ENCODE results near the gene TYSND1. TPM values are rescaled to one million over a fixed set of nuclear protein-coding genes. Genes with fewer than 3 reads are reported as not detected.
A peak's percentile ranks its signal among the peaks of the same experiment; 100 is the strongest.

Gene TYSND1
- total and polyA plus RNA-seq, 2 of the 13 experiments (the other 11 are each of a cell fraction or from before 2014, with no cell fraction given): 3.3 to 8.9 TPM

DNA sequence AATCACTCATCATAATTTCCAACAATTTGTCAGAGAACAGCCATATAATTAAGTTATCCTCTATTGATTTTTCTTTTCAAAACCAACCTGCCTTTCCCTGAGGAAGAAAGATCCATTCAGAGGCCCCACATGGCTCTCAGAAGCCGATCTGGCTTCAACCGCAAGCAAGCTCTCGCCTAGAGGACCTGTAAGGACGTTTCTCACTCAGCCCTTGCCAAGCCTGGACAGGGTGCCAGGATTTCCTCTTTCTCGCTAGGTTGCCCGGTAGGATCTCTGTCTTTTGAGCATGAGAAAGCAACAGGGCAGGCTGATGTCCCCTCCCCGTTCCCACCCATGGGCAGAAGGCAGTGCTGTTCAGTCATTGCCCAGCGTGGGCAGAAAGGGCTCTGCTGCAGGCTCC lies 26.9 kb downstream of the TYSND1 start (continued):
- TF ChIP-seq, protein P1, sequence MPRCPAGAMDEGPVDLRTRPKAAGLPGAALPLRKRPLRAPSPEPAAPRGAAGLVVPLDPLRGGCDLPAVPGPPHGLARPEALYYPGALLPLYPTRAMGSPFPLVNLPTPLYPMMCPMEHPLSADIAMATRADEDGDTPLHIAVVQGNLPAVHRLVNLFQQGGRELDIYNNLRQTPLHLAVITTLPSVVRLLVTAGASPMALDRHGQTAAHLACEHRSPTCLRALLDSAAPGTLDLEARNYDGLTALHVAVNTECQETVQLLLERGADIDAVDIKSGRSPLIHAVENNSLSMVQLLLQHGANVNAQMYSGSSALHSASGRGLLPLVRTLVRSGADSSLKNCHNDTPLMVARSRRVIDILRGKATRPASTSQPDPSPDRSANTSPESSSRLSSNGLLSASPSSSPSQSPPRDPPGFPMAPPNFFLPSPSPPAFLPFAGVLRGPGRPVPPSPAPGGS (CRISPR knock-in tag; IDR thresholded peaks at IDR 0.05): no peak
- TF ChIP-seq HOXA5 (CRISPR knock-in tag; IDR thresholded peaks at IDR 0.05) (no peak), RAD21 (CRISPR knock-in tag; IDR thresholded peaks at IDR 0.05) (no peak)

DNA sequence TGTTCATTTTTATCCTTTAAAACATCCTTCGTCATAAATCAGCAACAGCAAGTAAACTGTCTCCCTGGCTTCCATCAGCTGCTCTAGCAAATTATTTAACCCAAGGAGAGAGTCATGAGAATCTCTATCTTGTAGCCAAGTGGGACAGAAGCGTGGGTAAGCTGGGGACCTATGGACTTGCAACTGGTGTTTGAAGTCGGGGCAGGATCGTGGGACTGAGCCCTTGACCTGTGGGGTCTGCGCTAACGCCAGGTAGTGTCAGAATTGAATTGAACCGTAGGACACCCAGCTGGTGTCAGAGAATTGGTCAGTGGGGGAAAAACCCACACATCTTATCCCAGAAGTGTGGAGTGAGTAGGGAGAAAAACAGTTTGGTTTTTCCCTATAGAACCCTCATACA lies 27.3 kb downstream of the TYSND1 start:
- TF ChIP-seq ZNF772 (CRISPR knock-in tag; IDR thresholded peaks at IDR 0.05) (no peak), ISX (CRISPR knock-in tag; conservative IDR thresholded peaks at IDR 0.05) (no peak), POLR2G (IDR thresholded peaks at IDR 0.05; ENCODE audit: low read depth, low read length) (peak; percentile 26; the same call in 1 of the 2 replicates)
- Histone ChIP-seq H3K4me2 (ENCODE audit: low read depth, low read length) (no peak overlapping the region), H4K20me1 (ENCODE audit: insufficient read depth, low read length) (no peaks in the 10 kb centered on the region), H3K79me2 (ENCODE audit: insufficient read depth, low read length) (no peaks in the 10 kb centered on the region), H3K4me1 (ENCODE audit: insufficient read depth, low read length) (no peaks in the 10 kb centered on the region), H2AFZ (ENCODE audit: low read length) (no peak overlapping the region), H3K36me3 (replicated peaks in 1 of 2; ENCODE audit: control insufficient read depth in 1 of 2, insufficient read depth in 2 of 2, low read length in 2 of 2) (peaks cover 28 to 79% of the 10 kb centered on the region in 2 experiments), H3K4me3 (replicated peaks in 1 of 3; ENCODE audit: insufficient read depth in 1 of 3, low read depth in 2 of 3, low read length in 3 of 3) (no peak overlapping the region), H3K9ac (ENCODE audit: insufficient read depth, low read depth, low read length) (no peak overlapping the region), H3K27me3 (ENCODE audit: control insufficient read depth in 1 of 2, insufficient read depth in 2 of 2, low read length in 2 of 2) (no peaks in the 10 kb centered on the region), H3K27ac (ENCODE audit: extremely low read length, insufficient read depth, low read length) (no peak overlapping the region), H3K9me3 (ENCODE audit: low read length) (no peaks in the 10 kb centered on the region)
- in situ Hi-C loops (cut with HindIII; ENCODE audit: extremely low pct_ligation_motif_present, low pct_unique_long_range_greater_than_20kb) (no loop called here), intact Hi-C loops (cut with micrococcal nuclease; ENCODE audit: unreplicated experiment) (no loop called here)
- TSS peak; percentile 4 for BruUV-seq (replicated peaks)
- 96% methylated on average over 7 of the region's 7 CpGs for WGBS (ENCODE audit: low lambda C conversion rate)
- ChIA-PET CTCF (ENCODE audit: low intra/inter-chr PET ratio, low total read pairs) (no interaction called here), POLR2A (interaction anchor here (1.6 to 2.0 kb wide), 2 partner anchors 12 to 27 kb away, joined by 9 read pairs; partner anchors contain the start of gene TYSND1)
- DNase-seq (ENCODE audit: low spot score) (no peak), FAIRE-seq (no peak), ATAC-seq (no peak)

DNA sequence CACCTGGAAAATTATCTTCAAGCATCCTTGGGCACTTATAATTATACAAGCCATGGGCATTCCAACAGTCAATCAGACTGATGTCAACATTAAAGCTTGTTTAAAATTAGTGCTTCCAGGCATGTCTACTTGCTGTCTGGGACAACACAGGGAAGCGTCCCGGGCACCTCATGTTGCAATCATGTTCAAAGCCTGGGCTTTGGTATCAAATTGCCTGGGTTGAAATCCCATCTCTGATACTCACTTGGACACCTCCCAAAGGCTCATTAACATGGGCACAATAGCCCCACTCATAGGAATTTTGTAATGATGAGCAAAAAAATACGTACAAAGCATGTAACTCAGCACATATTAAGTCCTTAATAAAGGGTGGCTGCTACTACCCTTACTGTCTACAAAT lies 28.3 kb downstream of the TYSND1 start:
- peaks cover 29 to 81% of the 10 kb centered on the region in 2 experiments for H3K36me3 ChIP-seq (replicated peaks in 1 of 2; ENCODE audit: control insufficient read depth in 1 of 2, insufficient read depth in 2 of 2, low read length in 2 of 2)
- no peaks in the 10 kb centered on the region for H3K9me3 ChIP-seq (ENCODE audit: low read length)
- BruUV-seq (replicated peaks): no TSS peak
- H3K79me2 ChIP-seq (ENCODE audit: insufficient read depth, low read length): no peaks in the 10 kb centered on the region
- no peak overlapping the region for H2AFZ ChIP-seq (ENCODE audit: low read length)
- no peaks in the 10 kb centered on the region for H4K20me1 ChIP-seq (ENCODE audit: insufficient read depth, low read length)
- intact Hi-C loops (cut with micrococcal nuclease; ENCODE audit: unreplicated experiment): no loop called here
- no peaks in the 10 kb centered on the region for H3K27me3 ChIP-seq (ENCODE audit: control insufficient read depth in 1 of 2, insufficient read depth in 2 of 2, low read length in 2 of 2)
- no peak overlapping the region for H3K4me2 ChIP-seq (ENCODE audit: low read depth, low read length)
- POLR2A ChIA-PET: interaction anchor here (1.6 to 2.0 kb wide), 2 partner anchors 13 to 28 kb away, joined by 9 read pairs; partner anchors contain the start of gene TYSND1
- in situ Hi-C loops (cut with HindIII; ENCODE audit: extremely low pct_ligation_motif_present, low pct_unique_long_range_greater_than_20kb): no loop called here
- H3K4me1 ChIP-seq (ENCODE audit: insufficient read depth, low read length): no peaks in the 10 kb centered on the region
- 82% methylated on average over 3 of the region's 3 CpGs for WGBS (ENCODE audit: low lambda C conversion rate)
- no peak overlapping the region for H3K9ac ChIP-seq (ENCODE audit: insufficient read depth, low read depth, low read length)
- CTCF ChIA-PET (ENCODE audit: low intra/inter-chr PET ratio, low total read pairs): interaction anchor here (1.0 kb wide), 1 partner anchor 29 kb away, joined by 3 read pairs; the partner anchor contains the start of gene TYSND1
- DNase-seq (ENCODE audit: low spot score) (no peak), ATAC-seq (no peak), FAIRE-seq (no peak)
- H3K4me3 ChIP-seq (replicated peaks in 1 of 3; ENCODE audit: insufficient read depth in 1 of 3, low read depth in 2 of 3, low read length in 3 of 3): no peak overlapping the region
- no peak overlapping the region for H3K27ac ChIP-seq (ENCODE audit: extremely low read length, insufficient read depth, low read length)
- TF ChIP-seq PAWR (CRISPR knock-in tag; IDR thresholded peaks at IDR 0.05; ENCODE audit: borderline replicate concordance) (no peak), ZNF468 (CRISPR knock-in tag; IDR thresholded peaks at IDR 0.05) (no peak)

Measured in HepG2 (cell line).